Trophoblast cell (in vitro differentiated cells and primary cell): ENCODE data around the gene HOXD10.

ENCODE experiments used
- DNase-seq, 2 donors: peaks; one replicate each; pipeline ENCODE4 v3.0.0-alpha.2; 2016
- H2AFZ ChIP-seq: 2 replicates; pipeline ENCODE4 v1.6.1; 2013; ENCODE audit warnings: low read length, moderate library complexity, mild to moderate bottlenecking; ENCODE audit not compliant: insufficient read depth, poor library complexity
- H2AK5ac ChIP-seq: 2 replicates; pipeline ENCODE4 v1.6.1; 2013; ENCODE audit warnings: mild to moderate bottlenecking, low read length
- H2BK120ac ChIP-seq: 2 replicates; pipeline ENCODE4 v1.6.1; 2013; ENCODE audit warnings: low read length, mild to moderate bottlenecking, moderate library complexity; ENCODE audit not compliant: insufficient read depth, poor library complexity
- H2BK12ac ChIP-seq: 2 replicates; pipeline ENCODE4 v1.6.1; 2013; ENCODE audit warnings: mild to moderate bottlenecking, low read length, moderate library complexity
- H2BK5ac ChIP-seq: 2 replicates; pipeline ENCODE4 v1.6.1; 2013; ENCODE audit warnings: low read length, low read depth, moderate library complexity, mild to moderate bottlenecking; ENCODE audit not compliant: poor library complexity
- H3K14ac ChIP-seq: 2 replicates; pipeline ENCODE4 v1.6.1; 2013; ENCODE audit warnings: mild to moderate bottlenecking, low read length
- H3K18ac ChIP-seq: 2 replicates; pipeline ENCODE4 v1.6.1; 2013; ENCODE audit warnings: mild to moderate bottlenecking, low read length
- H3K23ac ChIP-seq: 2 replicates; pipeline ENCODE4 v1.6.1; 2013; ENCODE audit warnings: low read length
- H3K27ac ChIP-seq: 2 replicates; pipeline ENCODE4 v1.5.1; 2013; ENCODE audit warnings: low read depth, mild to moderate bottlenecking, inconsistent platforms, low read length, moderate library complexity
- H3K27me3 ChIP-seq: 2 replicates; pipeline ENCODE4 v1.6.1; 2013; ENCODE audit warnings: inconsistent platforms, mild to moderate bottlenecking, low read length, moderate library complexity; ENCODE audit not compliant: insufficient read depth
- H3K36me3 ChIP-seq, 2 experiments: 1 replicate in 1 of 2; 2 replicates in 1 of 2; pipeline ENCODE4 v1.6.1; 2013; ENCODE audit warnings: low read length in 2 of 2, mild to moderate bottlenecking in 2 of 2, moderate library complexity in 1 of 2; ENCODE audit not compliant: insufficient read depth in 2 of 2, control insufficient read depth in 1 of 2
- H3K4ac ChIP-seq: 2 replicates; pipeline ENCODE4 v1.6.1; 2013; ENCODE audit warnings: low read depth, mild to moderate bottlenecking, low read length, moderate library complexity
- H3K4me1 ChIP-seq, 2 experiments: 1 replicate in 1 of 2; 2 replicates in 1 of 2; pipeline ENCODE4 v1.6.1; 2013; ENCODE audit warnings: low read length in 2 of 2, mild to moderate bottlenecking in 2 of 2, moderate library complexity in 1 of 2; ENCODE audit not compliant: insufficient read depth in 2 of 2, control insufficient read depth in 1 of 2
- H3K4me2 ChIP-seq: 2 replicates; pipeline ENCODE4 v1.6.1; 2013; ENCODE audit warnings: inconsistent platforms, mild to moderate bottlenecking, low read length, moderate library complexity
- H3K4me3 ChIP-seq: 2 replicates; pipeline ENCODE4 v1.5.1; 2013; ENCODE audit warnings: mild to moderate bottlenecking, low read depth, low read length, inconsistent platforms
- H3K79me1 ChIP-seq: one replicate; pipeline ENCODE4 v1.6.1; 2013; ENCODE audit warnings: low read length
- H3K79me2 ChIP-seq: 2 replicates; pipeline ENCODE4 v1.6.1; 2013; ENCODE audit warnings: low read length, mild to moderate bottlenecking; ENCODE audit not compliant: control insufficient read depth, insufficient read depth, poor library complexity
- H3K9ac ChIP-seq: 2 replicates; pipeline ENCODE4 v1.6.1; 2013; ENCODE audit warnings: mild to moderate bottlenecking, low read length
- H3K9me3 ChIP-seq: 2 replicates; pipeline ENCODE4 v1.6.1; 2013; ENCODE audit warnings: low read depth, mild to moderate bottlenecking, control low read depth, inconsistent platforms, low read length; ENCODE audit not compliant: insufficient read depth
- H4K12ac ChIP-seq: 2 replicates; pipeline ENCODE4 v1.6.1; 2013; ENCODE audit warnings: low read depth, mild to moderate bottlenecking, low read length, moderate library complexity
- H4K8ac ChIP-seq: 2 replicates; pipeline ENCODE4 v1.6.1; 2013; ENCODE audit warnings: low read depth, mild to moderate bottlenecking, low read length, moderate library complexity
- H4K91ac ChIP-seq: one replicate; pipeline ENCODE4 v1.6.1; 2013; ENCODE audit warnings: low read depth, mild to moderate bottlenecking, low read length, moderate library complexity
- WGBS: extraction: QIAGEN DNeasy Blood & Tissue Kit; methylation state at CpG from one replicate; pipeline ENCODE4 v1.1.7; 2013; ENCODE audit warnings: missing lambda C conversion rate; ENCODE audit not compliant: insufficient read length, insufficient coverage; ENCODE audit errors: extremely low coverage; 5-methylcytosine and 5-hydroxymethylcytosine counted together

Gene HOXD10

GRCh38 chr2:176162911-176163671, 46.5 kb downstream of the HOXD10 start:
- no peak overlapping the region for H4K8ac ChIP-seq
- no peak overlapping the region for H2AFZ ChIP-seq
- H3K79me1 ChIP-seq, result no peaks in the 10 kb centered on the region

GRCh38 chr2:176163672-176164056, 47.1 kb downstream of the HOXD10 start:
- Histone ChIP-seq H3K27ac (no peak overlapping the region), H4K8ac (no peak overlapping the region), H3K9ac (no peak overlapping the region), H3K36me3 (no peaks in the 10 kb centered on the region), H3K18ac (no peak overlapping the region), H4K12ac (no peak overlapping the region), H3K14ac (no peak overlapping the region), H4K91ac (no peak overlapping the region), H2AFZ (no peak overlapping the region), H3K23ac (no peak overlapping the region), H2BK120ac (no peak overlapping the region), H2BK12ac (no peak overlapping the region), H3K9me3 (peaks cover 26% of the 10 kb centered on the region), H3K4me1 (peaks cover 0 to 8% of the 10 kb centered on the region in 2 experiments), H3K4me3 (no peak overlapping the region), H3K79me1 (no peaks in the 10 kb centered on the region), H3K4me2 (no peak overlapping the region), H2AK5ac (no peak overlapping the region), H3K79me2 (no peaks in the 10 kb centered on the region), H3K4ac (no peak overlapping the region), H3K27me3 (peaks cover 79% of the 10 kb centered on the region), H2BK5ac (no peak overlapping the region)
- WGBS, result no CpG with 5 or more reads among the region's 12 CpGs
- no peak for DNase-seq

More at GRCh38 chr2:176162911-176163671, 46.5 kb downstream of the HOXD10 start:
- Histone ChIP-seq H4K12ac (no peak overlapping the region), H3K14ac (no peak overlapping the region), H2BK12ac (no peak overlapping the region), H2BK5ac (no peak overlapping the region), H3K4ac (no peak overlapping the region), H2AK5ac (no peak overlapping the region), H3K23ac (no peak overlapping the region), H3K4me1 (peaks cover 0 to 8% of the 10 kb centered on the region in 2 experiments), H4K91ac (no peak overlapping the region), H3K9ac (no peak overlapping the region), H3K27ac (no peak overlapping the region), H3K27me3 (peaks cover 84% of the 10 kb centered on the region), H3K4me2 (no peak overlapping the region), H3K18ac (no peak overlapping the region), H3K9me3 (peaks cover 26% of the 10 kb centered on the region), H2BK120ac (no peak overlapping the region), H3K79me2 (no peaks in the 10 kb centered on the region), H3K4me3 (no peak overlapping the region), H3K36me3 (no peaks in the 10 kb centered on the region)
- WGBS, result no CpG with 5 or more reads among the region's 29 CpGs
- no peak for DNase-seq

- no peak overlapping the region for H2AK5ac ChIP-seq
- no peak overlapping the region for H3K23ac ChIP-seq
- no peak overlapping the region for H3K4me2 ChIP-seq
- H2BK120ac ChIP-seq, result no peak overlapping the region
- no peak overlapping the region for H3K14ac ChIP-seq
- no peaks in the 10 kb centered on the region for H3K79me1 ChIP-seq
- H3K9ac ChIP-seq, result no peak overlapping the region
- H3K4me1 ChIP-seq, result peaks cover 0 to 8% of the 10 kb centered on the region in 2 experiments
- H3K9me3 ChIP-seq, result peaks cover 26% of the 10 kb centered on the region
- peaks cover 77% of the 10 kb centered on the region for H3K27me3 ChIP-seq
- no peak overlapping the region for H3K4ac ChIP-seq
- no peak overlapping the region for H4K8ac ChIP-seq
- H2BK12ac ChIP-seq, result no peak overlapping the region
- H3K18ac ChIP-seq, result no peak overlapping the region
- no peaks in the 10 kb centered on the region for H3K79me2 ChIP-seq
- no peak overlapping the region for H2BK5ac ChIP-seq
- no peak overlapping the region for H4K12ac ChIP-seq
- no CpG with 5 or more reads among the region's 13 CpGs for WGBS
- no peak overlapping the region for H4K91ac ChIP-seq
- no peak for DNase-seq
- H3K4me3 ChIP-seq, result no peak overlapping the region
- no peaks in the 10 kb centered on the region for H3K36me3 ChIP-seq
- H2AFZ ChIP-seq, result no peak overlapping the region
- no peak overlapping the region for H3K27ac ChIP-seq
Measured at GRCh38 chr2:176164201-176164600, 47.6 kb downstream of the HOXD10 start.

- no peak overlapping the region for H4K91ac ChIP-seq
- no peak overlapping the region for H3K9ac ChIP-seq
- H2BK5ac ChIP-seq, result no peak overlapping the region
- H3K4me3 ChIP-seq, result no peak overlapping the region
- H3K18ac ChIP-seq, result no peak overlapping the region
- no peak overlapping the region for H2AFZ ChIP-seq
- no peaks in the 10 kb centered on the region for H3K36me3 ChIP-seq
- H3K79me2 ChIP-seq, result no peaks in the 10 kb centered on the region
- no peak overlapping the region for H2BK120ac ChIP-seq
- no peak overlapping the region for H2BK12ac ChIP-seq
- no peak overlapping the region for H2AK5ac ChIP-seq
- peaks cover 76% of the 10 kb centered on the region for H3K27me3 ChIP-seq
- H4K8ac ChIP-seq, result no peak overlapping the region
- H3K23ac ChIP-seq, result no peak overlapping the region
- H3K14ac ChIP-seq, result no peak overlapping the region
- no peak overlapping the region for H3K4ac ChIP-seq
- no peak for DNase-seq
- peaks cover 0 to 6% of the 10 kb centered on the region in 2 experiments for H3K4me1 ChIP-seq
- no peaks in the 10 kb centered on the region for H3K79me1 ChIP-seq
- peaks cover 23% of the 10 kb centered on the region for H3K9me3 ChIP-seq
- H3K27ac ChIP-seq, result no peak overlapping the region
- H4K12ac ChIP-seq, result no peak overlapping the region
- no peak overlapping the region for H3K4me2 ChIP-seq
- WGBS, result no CpG with 5 or more reads among the region's 52 CpGs
Measured at GRCh38 chr2:176164611-176165369, 48.2 kb downstream of the HOXD10 start.
